ENCODE measurements around the gene SERPINB1. TPM values are rescaled to one million over a fixed set of nuclear protein-coding genes. Genes with fewer than 3 reads are reported as not detected.

SERPINB1 gene
- total and polyA plus RNA-seq, 2 donors (not counting 3 experiments of a cell fraction or from before 2014, with no cell fraction given) = 6.7 to 24.0 TPM

GRCh38 chr6:2821554-2821953 is 20.1 kb downstream of the SERPINB1 start:
- H3K4me2 ChIP-seq (ENCODE audit: insufficient read depth, low read length) = no peak overlapping the region
- H3K9me3 ChIP-seq (replicated peaks; ENCODE audit: control insufficient read depth, insufficient read depth, low read length) = no peaks in the 10 kb centered on the region
- BruUV-seq (replicated peaks) = no TSS peak
- no peaks in the 10 kb centered on the region for H3K27me3 ChIP-seq (ENCODE audit: control insufficient read depth in 2 of 2, insufficient read depth in 2 of 2, low read length in 2 of 2)
- H3K79me2 ChIP-seq (ENCODE audit: control insufficient read depth, insufficient read depth, low read length) = no peaks in the 10 kb centered on the region
- H4K20me1 ChIP-seq (replicated peaks; ENCODE audit: control insufficient read depth, extremely low read depth, insufficient read depth, low read length) = no peaks in the 10 kb centered on the region
- no peaks in the 10 kb centered on the region for H3K9me1 ChIP-seq (replicated peaks; ENCODE audit: control insufficient read depth, extremely low read depth, insufficient read depth, low read length)
- FAIRE-seq (no peak), DNase-seq (ENCODE audit: low read depth, low spot score) (no peak)
- CTCF ChIA-PET = no interaction called here
- no peak for TF ChIP-seq GATA2 (IDR thresholded peaks at IDR 0.05; ENCODE audit: insufficient read depth, insufficient read length, low read depth, low read length)
- TF ChIP-seq FOS (IDR thresholded peaks at IDR 0.05; ENCODE audit: borderline replicate concordance, insufficient read depth, low read length) = no peak
- TF ChIP-seq MAX (IDR thresholded peaks at IDR 0.05; ENCODE audit: insufficient read depth, insufficient read length) = no peak
- no peak for TF ChIP-seq JUN (IDR thresholded peaks at IDR 0.05; ENCODE audit: borderline replicate concordance, insufficient read depth, insufficient read length, low read depth)
- TF ChIP-seq POLR2AphosphoS5 (IDR thresholded peaks at IDR 0.05; ENCODE audit: insufficient read depth, low read depth, low read length) = no peak
- TF ChIP-seq, protein P1, sequence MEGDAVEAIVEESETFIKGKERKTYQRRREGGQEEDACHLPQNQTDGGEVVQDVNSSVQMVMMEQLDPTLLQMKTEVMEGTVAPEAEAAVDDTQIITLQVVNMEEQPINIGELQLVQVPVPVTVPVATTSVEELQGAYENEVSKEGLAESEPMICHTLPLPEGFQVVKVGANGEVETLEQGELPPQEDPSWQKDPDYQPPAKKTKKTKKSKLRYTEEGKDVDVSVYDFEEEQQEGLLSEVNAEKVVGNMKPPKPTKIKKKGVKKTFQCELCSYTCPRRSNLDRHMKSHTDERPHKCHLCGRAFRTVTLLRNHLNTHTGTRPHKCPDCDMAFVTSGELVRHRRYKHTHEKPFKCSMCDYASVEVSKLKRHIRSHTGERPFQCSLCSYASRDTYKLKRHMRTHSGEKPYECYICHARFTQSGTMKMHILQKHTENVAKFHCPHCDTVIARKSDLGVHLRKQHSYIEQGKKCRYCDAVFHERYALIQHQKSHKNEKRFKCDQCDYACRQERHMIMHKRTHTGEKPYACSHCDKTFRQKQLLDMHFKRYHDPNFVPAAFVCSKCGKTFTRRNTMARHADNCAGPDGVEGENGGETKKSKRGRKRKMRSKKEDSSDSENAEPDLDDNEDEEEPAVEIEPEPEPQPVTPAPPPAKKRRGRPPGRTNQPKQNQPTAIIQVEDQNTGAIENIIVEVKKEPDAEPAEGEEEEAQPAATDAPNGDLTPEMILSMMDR (IDR thresholded peaks at IDR 0.05; ENCODE audit: extremely low read depth in 1 of 2, insufficient read depth in 1 of 2, low read depth in 1 of 2, low read length in 2 of 2) = no peak
- TF ChIP-seq EZH2 (IDR thresholded peaks at IDR 0.05; ENCODE audit: borderline replicate concordance, low read depth, low read length, severe bottlenecking) = no peak
- TF ChIP-seq POLR2A (IDR thresholded peaks at IDR 0.05; ENCODE audit: low read depth, low read length) = no peak
- no peak for TF ChIP-seq MYC (IDR thresholded peaks at IDR 0.05; ENCODE audit: low read depth, low read length)
- H3K27ac ChIP-seq (ENCODE audit: insufficient read depth, low read depth, low read length) = no peak overlapping the region
- peaks cover 44% of the 10 kb centered on the region for H3K4me1 ChIP-seq (ENCODE audit: control insufficient read depth, extremely low read depth, insufficient read depth, low read length)
- POLR2A ChIA-PET = interaction anchor here (0.6 kb wide), 1 partner anchor 36 kb away, joined by 3 read pairs; no protein-coding TSS in a partner anchor
- intact Hi-C loops (cut with micrococcal nuclease) = no loop called here
- no peak overlapping the region for H3K9ac ChIP-seq (replicated peaks; ENCODE audit: extremely low read depth, insufficient read depth, low read length)
- no peak overlapping the region for H3K4me3 ChIP-seq (replicated peaks in 1 of 3; ENCODE audit: insufficient read depth in 1 of 3, low read depth in 1 of 3, low read length in 3 of 3)
- dilution Hi-C loops (cut with MboI; ENCODE audit: extremely low pct_ligation_motif_present, low sequenced_read_pairs) = no loop called here
- H3K36me3 ChIP-seq (ENCODE audit: control insufficient read depth in 2 of 2, extremely low read depth in 1 of 2, insufficient read depth in 2 of 2, low read length in 2 of 2) = no peaks in the 10 kb centered on the region
- no peak overlapping the region for H2AFZ ChIP-seq (ENCODE audit: low read depth, low read length)

Measured in endothelial cell of umbilical vein (primary cell).